Activated gamma-delta T cell treated with Interleukin-2 at 50 U/mL for 16 hours (primary cell): ENCODE results near the gene IFNAR2.
"Not testable (repeated sequence)": the region's sequence is repeated elsewhere in the genome, so short reads cannot be mapped to it uniquely, and the experiment has no call there.

Experiments used
- DNase-seq: peaks from one replicate; pipeline ENCODE4 v3.0.0-alpha.2; 2020

Gene IFNAR2

GRCh38 chr21:33219300-33219699 is 10.4 kb upstream of the IFNAR2 start:
- DNase-seq, result no peak

DNA sequence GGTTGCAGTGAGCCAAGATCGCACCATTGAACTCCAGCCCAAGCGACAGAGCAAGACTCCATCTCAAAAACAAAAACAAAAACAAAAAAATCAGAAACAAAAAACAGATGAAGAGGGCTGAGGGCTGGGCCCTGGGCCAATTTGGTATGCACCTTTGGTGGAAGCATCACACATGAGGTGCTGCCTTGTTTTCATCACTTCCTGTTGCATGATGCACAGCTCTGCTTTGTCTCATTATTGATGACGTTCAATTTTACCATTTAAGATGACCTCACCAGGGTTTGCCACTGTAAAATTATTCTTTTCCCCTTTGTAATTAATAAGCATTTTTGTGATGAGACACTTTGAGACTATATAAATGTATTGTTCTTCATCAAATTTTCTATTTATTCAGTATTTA is 9.8 kb upstream of the IFNAR2 start:
- no peak for DNase-seq

DNA sequence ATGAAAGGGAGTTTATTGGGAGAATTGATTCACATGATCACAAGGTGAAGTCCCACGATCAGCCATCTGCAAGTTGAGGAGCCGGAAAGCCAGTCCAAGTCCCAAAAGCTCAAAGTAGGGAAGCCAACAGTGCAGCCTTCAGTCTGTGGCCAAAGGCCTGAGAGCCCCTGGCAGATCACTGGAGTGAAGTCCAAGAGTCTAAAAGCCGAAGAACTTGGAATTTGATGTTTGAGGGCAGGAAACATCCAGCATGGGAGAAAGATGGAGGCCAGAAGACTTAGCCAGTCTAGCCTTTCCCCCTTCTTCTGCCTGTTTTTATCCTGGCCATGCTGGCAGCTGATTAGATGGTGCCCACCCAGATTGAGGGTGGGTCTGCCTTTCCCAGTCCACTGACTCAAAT is 4.4 kb upstream of the IFNAR2 start:
- DNase-seq, result not testable (repeated sequence)

- DNase-seq, result no peak
Observed at GRCh38 chr21:33228455-33228854, 1.3 kb upstream of the IFNAR2 start.

GRCh38 chr21:33229099-33229783 is 497 bp upstream of the IFNAR2 start:
- no peak for DNase-seq

GRCh38 chr21:33230545-33231324 is 997 bp downstream of the IFNAR2 start:
- peak; percentile 40 for DNase-seq

DNA sequence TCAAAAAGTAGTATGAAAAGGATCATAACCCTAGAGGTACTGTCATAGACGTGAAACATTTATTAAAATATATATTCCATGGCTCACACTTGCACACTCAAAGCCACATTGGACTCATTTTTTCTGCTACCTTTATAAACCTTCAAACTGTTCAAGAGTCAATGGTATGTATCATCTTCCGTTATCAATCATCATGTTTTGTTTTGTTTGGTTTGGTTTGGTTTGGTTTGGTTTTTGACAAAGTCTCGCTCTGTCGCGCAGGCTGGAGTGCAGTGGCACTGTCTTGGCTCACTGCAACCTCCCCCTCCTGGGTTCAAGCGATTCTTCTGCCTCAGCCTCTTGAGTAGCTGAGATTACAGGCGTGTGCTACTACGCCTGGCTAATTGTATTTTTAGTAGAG is 1.8 kb downstream of the IFNAR2 start:
- no peak for DNase-seq

GRCh38 chr21:33232291-33233034 is 2.7 kb downstream of the IFNAR2 start:
- no peak for DNase-seq

DNA sequence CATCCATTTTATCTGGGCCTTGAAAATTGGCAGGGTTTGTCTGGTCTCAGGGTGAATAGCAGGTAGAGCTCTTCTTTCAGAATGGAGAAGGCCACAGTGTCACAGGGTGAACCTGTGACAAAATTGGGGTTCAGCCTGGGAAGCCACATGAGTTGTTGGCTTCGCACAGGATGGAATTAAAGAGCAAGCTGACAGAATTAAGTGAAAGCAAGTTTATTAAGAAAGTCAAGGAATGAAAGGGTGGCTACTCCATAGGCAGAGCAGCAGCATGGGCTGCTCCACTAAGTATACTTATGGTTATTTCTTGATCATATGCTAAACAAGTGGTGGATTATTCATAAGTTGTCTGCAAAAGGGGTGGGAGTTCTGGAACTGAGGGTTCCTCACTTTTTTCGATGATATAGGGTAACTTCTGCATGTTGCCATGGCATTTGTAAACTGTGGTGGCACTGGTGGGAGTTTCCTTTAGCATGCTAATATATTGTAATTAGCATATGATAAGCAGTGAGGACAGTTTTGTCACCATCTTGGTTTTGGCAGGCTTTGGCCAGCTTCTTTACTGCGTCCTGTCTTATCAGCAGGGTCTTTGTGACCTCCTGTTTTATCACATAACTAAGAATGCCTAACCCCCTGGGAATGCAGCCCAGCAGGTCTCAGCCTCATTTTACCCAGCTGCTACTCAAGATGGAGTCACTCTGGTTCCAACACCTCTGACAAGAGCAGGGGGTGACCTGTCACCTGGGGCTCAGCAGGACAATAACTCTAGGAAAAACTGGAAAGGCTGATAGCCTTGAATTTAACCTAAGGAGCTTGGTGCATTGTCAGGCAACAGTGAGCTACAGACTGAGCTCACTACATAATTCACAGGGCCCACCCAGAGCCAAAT is 5.1 kb downstream of the IFNAR2 start:
- DNase-seq, result no peak

DNA sequence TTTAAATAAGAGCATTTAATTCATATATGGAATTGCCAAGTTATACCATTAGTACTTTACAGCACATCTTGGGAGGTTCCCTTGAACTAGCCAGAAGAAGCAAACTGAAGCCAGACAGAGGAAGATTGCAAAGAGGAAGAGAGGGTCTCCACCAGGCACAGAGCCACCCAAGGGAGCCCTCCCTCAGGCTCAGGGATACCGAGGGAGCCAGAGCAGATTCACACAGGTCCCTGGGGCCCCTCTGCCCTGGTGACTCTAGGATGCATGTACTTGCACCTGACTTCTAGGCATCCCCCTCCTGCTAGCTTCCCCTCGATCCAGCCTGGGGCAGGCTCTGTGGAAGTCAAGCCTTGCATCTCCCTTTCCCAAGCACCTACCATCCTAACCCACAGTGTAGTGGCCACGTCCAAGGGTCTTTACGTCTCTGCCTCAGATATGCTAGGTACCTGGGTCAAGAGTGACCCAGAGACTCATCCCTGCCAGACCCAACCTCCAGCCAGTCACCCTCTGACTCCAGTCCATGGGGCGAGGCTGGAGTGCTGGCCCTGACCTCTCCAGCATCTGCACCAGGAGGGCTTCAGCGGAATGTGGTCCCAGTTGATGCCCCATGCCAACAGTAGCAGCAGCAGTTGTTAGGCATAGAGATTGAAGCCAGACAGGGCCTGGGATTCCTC is 6.4 kb downstream of the IFNAR2 start:
- no peak for DNase-seq

DNA sequence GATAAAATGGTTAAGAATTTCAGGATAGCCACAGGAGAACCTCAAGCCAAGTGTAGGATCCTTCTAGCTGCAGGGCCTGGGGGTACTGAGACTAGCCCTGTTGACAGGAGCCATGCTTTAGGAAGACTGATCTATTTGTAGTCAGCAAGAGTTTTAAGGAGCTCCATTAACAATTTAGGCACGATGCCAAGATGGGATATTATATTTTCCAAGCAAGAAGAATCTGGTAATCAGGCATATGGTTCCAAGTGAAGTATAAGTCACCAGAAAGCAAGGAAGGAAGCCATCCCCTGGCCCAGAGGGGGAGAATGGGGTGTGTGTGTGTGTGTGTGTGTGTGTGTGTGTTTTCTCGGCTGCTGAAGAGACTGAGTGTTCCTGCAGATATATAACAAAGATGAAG is 7.0 kb downstream of the IFNAR2 start:
- DNase-seq, result no peak

GRCh38 chr21:33237486-33237885 is 7.7 kb downstream of the IFNAR2 start:
- DNase-seq, result no peak

GRCh38 chr21:33238146-33238545 is 8.4 kb downstream of the IFNAR2 start:
- no peak for DNase-seq

GRCh38 chr21:33238565-33239255 is 9.0 kb downstream of the IFNAR2 start:
- DNase-seq, result no peak

DNA sequence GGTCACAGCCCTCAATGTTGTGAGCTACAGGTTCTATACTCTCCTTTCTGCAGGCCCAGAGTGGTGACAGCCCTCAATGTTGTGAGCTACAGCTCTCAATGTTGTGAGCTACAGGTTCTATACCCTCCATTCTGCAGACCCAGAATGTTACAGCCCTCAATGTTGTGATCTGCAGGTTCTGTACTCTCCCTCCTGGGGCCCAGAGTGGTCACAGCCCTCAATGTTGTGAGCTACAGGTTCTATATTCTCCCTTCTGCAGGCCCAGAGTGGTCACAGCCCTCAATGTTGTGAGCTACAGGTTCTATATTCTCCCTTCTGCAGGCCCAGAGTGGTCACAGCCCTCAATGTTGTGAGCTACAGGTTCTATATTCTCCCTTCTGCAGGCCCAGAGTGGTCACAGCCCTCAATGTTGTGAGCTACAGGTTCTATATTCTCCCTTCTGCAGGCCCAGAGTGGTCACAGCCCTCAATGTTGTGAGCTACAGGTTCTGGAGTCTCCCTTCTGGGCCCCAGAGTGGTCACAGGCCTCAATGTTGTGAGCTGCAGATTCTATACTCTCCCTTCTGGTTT is 9.9 kb downstream of the IFNAR2 start:
- not testable (repeated sequence) for DNase-seq

DNA sequence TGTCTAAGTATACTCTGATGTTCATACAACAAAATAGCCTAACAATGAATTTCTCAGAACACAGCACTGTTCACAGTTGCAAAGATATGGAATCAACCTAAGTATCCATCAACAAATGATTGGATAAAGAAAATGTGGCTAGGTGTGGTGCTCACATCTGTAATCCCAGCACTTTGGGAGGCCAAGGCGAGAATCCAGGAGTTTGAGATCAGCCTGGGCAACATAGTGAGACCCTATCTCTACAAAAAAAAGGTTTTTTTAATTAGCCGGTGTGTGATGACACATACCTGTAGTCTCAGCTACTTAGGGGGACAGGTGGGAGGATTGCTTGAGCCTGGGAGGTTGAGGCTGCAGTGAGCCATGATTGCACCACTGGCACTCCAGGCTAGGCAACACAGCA is 10.7 kb downstream of the IFNAR2 start:
- no peak for DNase-seq

- DNase-seq, result no peak
Observed at GRCh38 chr21:33241846-33242245, 12.1 kb downstream of the IFNAR2 start.

GRCh38 chr21:33242846-33243245 is 13.1 kb downstream of the IFNAR2 start:
- DNase-seq, result not testable (repeated sequence)

- no peak for DNase-seq
Observed at GRCh38 chr21:33244082-33244778, 14.5 kb downstream of the IFNAR2 start.

DNA sequence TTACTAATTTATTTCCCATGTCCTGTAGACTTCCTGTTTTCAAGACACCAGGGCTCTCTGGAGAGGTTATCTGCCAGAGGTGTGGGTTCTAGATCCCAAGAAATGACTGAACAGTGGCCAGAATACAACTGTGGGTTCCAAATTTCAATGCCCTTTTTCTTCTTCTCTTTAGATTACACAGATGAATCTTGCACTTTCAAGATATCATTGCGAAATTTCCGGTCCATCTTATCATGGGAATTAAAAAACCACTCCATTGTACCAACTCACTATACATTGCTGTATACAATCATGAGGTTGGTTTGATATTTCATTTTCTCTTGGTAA is 15.0 kb downstream of the IFNAR2 start:
- no peak for DNase-seq
